Measurements from ENCODE around the gene CABP4. TPM values are rescaled to one million over a fixed set of nuclear protein-coding genes. Genes with fewer than 3 reads are reported as not detected.

The CABP4 gene
- total RNA-seq, 4 donors from 2014 or later = 0.19 to 0.55 (median 0.30) TPM

DNA sequence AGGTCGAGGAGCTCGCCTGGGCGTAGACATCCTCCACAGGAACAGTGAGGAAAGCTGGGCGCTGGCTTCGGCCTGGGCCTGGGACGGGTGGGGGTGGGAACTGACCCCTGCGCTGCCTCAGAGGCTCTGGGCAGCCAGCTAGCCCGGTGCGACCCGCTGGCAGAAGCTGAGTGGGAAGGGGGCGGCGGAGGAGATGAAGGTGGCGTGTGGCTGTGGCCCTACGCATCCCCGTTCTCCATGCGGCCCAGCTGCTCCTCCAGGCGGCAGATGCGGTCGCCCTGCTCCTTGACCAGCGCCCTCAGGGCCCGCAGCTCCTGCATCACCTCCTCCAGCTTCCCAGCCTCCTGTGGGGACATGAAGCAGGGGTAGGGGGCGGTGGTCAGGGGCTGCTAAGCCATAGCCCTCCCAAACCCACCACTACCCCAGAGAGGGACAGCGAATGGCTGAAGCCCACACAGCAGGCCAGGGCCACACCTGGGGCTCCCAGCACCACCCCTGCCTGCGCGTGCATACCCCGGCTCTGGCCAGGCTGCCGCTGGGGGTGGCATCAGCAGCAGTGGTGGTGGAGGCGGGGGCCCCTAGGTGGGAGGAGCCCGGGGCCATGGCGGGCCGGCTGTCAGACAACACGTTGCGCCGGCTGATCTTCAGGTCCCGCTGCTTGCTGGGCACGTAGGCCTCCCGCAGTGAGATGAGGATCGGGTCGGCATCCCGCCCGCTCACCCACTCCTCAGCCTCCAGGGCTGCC lies 16.8 kb upstream of the CABP4 start:
- Histone ChIP-seq H3K4me1 (peaks cover 4 to 13% of the 10 kb centered on the region in 2 donors), H3K4me3 (no peak overlapping the region), H3K27me3 (no peaks in the 10 kb centered on the region), H3K36me3 (peaks cover 0 to 25% of the 10 kb centered on the region in 2 donors), H3K9me3 (no peaks in the 10 kb centered on the region), H3K27ac (peak overlapping the region in 1 of 4 donors; percentile 68)
- intact Hi-C loops (cut with DNase I; ENCODE audit: low total_unique reads) = no loop called here
- DNase-seq (no peak), ATAC-seq (no peak)
- no peak for TF ChIP-seq POLR2A (IDR thresholded peaks at IDR 0.05)
- TF ChIP-seq, protein P1, sequence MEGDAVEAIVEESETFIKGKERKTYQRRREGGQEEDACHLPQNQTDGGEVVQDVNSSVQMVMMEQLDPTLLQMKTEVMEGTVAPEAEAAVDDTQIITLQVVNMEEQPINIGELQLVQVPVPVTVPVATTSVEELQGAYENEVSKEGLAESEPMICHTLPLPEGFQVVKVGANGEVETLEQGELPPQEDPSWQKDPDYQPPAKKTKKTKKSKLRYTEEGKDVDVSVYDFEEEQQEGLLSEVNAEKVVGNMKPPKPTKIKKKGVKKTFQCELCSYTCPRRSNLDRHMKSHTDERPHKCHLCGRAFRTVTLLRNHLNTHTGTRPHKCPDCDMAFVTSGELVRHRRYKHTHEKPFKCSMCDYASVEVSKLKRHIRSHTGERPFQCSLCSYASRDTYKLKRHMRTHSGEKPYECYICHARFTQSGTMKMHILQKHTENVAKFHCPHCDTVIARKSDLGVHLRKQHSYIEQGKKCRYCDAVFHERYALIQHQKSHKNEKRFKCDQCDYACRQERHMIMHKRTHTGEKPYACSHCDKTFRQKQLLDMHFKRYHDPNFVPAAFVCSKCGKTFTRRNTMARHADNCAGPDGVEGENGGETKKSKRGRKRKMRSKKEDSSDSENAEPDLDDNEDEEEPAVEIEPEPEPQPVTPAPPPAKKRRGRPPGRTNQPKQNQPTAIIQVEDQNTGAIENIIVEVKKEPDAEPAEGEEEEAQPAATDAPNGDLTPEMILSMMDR (IDR thresholded peaks at IDR 0.05 in 4 of 5, conservative IDR thresholded peaks at IDR 0.05 in 1 of 5) = no peak
- in situ Hi-C loops (cut with MboI; ENCODE audit: low sequenced_read_pairs in 4 of 4) = no loop called here

DNA sequence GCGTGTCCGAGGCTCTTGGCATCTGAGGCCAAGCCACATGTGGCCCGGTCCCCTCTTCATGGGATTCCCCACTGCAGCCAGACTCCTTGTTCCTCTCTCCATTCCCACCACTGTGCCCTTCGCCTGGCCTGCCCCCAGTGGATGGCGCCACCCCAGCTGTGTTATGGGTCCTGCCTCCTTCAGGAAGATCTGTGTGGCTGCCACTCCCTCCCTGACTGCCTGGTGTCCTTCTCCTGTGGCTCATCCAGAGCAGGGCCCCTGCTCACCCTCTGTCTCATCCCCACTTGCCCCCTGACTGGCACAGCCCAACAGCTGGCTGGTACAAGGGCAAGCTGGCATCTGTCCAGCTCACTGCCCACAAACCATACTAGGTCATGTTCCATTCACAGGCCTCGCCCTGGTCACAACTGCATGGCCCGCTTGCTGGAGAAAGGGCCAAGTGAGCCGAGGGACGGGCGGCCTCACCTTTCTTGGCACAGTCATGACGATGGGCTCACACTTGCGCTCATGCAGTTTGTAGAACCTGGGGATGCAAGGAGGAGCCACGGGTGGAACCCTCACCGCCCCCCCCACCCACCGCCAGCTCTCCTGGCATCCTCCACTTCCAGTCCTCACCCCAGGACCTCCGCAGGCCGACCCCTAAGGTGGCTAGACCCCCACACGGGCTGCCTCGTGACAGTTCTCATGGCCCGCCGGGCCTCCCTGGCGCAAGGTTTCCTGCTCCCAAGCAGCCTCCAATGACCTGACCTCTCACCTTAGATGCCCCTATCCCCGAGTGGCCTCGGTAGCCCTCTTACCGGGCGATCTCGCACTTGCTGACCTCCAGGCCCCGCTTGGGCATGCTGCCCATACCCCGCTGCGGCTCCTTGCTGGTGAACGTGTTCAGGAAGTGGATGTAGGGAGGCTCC lies 15.6 kb upstream of the CABP4 start:
- TF ChIP-seq POLR2A (IDR thresholded peaks at IDR 0.05) = no peak
- TF ChIP-seq, protein P1 (IDR thresholded peaks at IDR 0.05 in 4 of 5, conservative IDR thresholded peaks at IDR 0.05 in 1 of 5) = no peak
- no peaks in the 10 kb centered on the region for H3K9me3 ChIP-seq
- H3K36me3 ChIP-seq = peaks cover 0 to 12% of the 10 kb centered on the region in 2 donors
- DNase-seq = peak in 1 of 2 donors; percentile 52
- H3K4me1 ChIP-seq = peaks cover 4 to 13% of the 10 kb centered on the region in 2 donors
- no peak overlapping the region for H3K4me3 ChIP-seq
- intact Hi-C loops (cut with DNase I; ENCODE audit: low total_unique reads) = no loop called here
- no peaks in the 10 kb centered on the region for H3K27me3 ChIP-seq
- no peak for ATAC-seq
- peak overlapping the region; percentile 12 to 68 (median 38) for H3K27ac ChIP-seq
- in situ Hi-C loops (cut with MboI; ENCODE audit: low sequenced_read_pairs in 4 of 4) = no loop called here

DNA sequence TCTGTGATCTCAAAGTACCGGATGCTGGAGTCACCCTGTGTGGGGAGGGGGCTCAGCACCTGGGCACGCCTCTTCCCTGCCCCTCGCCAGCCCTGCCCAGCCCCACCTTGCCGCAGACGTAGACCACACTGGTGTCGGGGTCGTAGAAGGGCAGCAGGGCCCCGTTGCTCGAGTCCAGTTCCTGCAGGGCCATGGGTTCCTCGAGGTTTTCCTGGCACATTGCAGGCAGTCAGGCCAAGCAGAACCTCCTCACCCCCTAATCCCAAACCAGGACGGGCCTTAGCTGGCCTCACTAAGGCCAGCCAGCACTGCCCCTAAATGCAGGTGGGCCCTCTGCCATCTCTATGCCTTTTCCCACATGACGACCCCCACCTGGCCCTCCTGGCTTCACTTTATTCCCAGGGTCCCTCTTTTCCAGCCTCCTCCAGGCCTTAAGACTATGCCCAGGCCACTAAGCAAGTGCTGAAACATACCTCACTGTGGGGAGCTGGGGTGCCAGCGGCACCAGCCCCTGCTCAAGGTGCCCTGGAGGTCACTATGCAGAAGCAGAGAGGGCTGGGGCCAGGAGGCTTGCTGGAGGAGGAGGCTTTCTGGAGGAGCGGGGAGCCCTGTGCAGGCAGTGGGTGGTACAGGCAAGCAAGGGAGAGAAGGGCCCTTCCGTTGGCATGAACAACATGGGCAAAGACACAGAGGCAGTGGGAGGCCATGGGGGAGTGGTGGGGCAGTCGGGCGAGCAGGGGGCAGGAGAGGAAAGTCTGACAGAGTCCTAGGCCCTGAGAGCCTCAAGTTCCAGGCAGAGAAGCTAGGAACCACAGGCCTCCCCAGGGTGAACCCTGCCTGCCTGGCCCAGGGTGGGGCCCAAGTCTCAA lies 14.7 kb upstream of the CABP4 start:
- ATAC-seq (no peak), DNase-seq (no peak)
- in situ Hi-C loops (cut with MboI; ENCODE audit: low sequenced_read_pairs in 4 of 4) = no loop called here
- Histone ChIP-seq H3K9me3 (no peaks in the 10 kb centered on the region), H3K27ac (peak overlapping the region; percentile 12 to 68 (median 38)), H3K36me3 (peaks cover 0 to 3% of the 10 kb centered on the region in 2 donors), H3K4me3 (no peak overlapping the region), H3K27me3 (no peaks in the 10 kb centered on the region), H3K4me1 (peaks cover 4 to 13% of the 10 kb centered on the region in 2 donors)
- TF ChIP-seq, protein P1 (IDR thresholded peaks at IDR 0.05 in 4 of 5, conservative IDR thresholded peaks at IDR 0.05 in 1 of 5) = no peak
- TF ChIP-seq POLR2A (IDR thresholded peaks at IDR 0.05) = no peak
- intact Hi-C loops (cut with DNase I; ENCODE audit: low total_unique reads) = no loop called here

DNA sequence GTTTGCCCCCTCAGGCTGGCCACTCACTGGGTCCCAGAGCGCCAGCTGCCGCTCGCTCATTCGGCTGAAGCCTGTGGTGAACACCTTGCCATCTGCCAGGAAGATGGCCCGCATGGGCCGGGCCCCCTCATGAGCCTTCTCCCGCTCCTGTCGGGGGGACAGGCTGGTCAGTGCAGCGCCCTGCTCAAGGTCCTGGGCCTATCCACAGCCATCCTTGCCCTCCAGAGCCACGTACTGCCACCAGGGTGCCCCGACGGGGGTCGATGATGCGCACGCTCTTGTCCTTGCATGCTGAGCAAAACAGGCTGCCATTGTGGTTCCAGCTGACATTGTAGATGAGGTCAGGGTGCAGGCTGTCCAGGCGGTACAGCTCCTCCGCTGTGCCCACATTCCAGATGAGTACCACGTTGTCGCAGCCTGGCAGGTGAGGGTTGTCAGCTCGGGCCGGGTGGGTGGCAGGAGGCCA lies 14.0 kb upstream of the CABP4 start:
- Histone ChIP-seq H3K9me3 (no peaks in the 10 kb centered on the region), H3K4me1 (peaks cover 4 to 13% of the 10 kb centered on the region in 2 donors), H3K36me3 (no peaks in the 10 kb centered on the region), H3K27ac (peak overlapping the region in 2 of 4 donors; percentile 31 to 68), H3K4me3 (no peak overlapping the region), H3K27me3 (no peaks in the 10 kb centered on the region)
- no peak for DNase-seq
- TF ChIP-seq, protein P1 (IDR thresholded peaks at IDR 0.05 in 4 of 5, conservative IDR thresholded peaks at IDR 0.05 in 1 of 5) = no peak
- TF ChIP-seq POLR2A (IDR thresholded peaks at IDR 0.05) = no peak
- intact Hi-C loops (cut with DNase I; ENCODE audit: low total_unique reads) (no loop called here), in situ Hi-C loops (cut with MboI; ENCODE audit: low sequenced_read_pairs in 4 of 4) (no loop called here)
- ATAC-seq = no peak
